ENCODE measurements around the gene FAAP20.

The FAAP20 gene

DNA sequence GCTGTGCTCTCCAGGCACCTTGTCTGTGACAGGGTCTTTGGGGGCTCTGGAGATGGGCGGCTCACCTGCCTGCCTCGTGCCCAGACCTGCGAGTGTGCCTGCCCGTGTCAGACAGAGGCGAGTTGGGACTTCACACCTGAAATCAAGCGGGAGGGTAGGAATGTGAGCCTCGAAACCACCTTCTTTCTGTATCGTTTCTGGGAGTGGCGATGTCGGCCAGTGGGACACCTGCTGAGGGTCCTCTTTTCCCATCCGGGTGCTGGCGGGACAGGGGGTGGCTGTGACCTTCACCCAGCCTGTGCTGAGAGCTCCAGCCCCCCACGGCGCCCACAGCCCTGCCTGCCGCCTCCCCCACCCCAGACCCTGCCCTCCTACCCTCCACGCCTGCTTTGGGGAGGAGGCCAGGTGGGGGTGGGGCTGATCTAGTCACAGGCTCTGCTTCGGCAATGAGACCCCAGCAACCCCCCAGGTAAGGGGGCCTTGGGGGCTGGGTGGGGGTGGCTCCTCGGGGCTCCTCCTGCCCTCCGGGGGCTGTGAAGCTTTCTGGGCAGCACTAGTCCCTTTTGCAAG is 15.6 kb upstream of the FAAP20 start:
- H3K4me1 Mint-ChIP-seq = peaks cover 52% of the 10 kb centered on the region
- no peaks in the 10 kb centered on the region for H3K9me3 Mint-ChIP-seq
- no peak overlapping the region for H3K4me3 Mint-ChIP-seq
- no peaks in the 10 kb centered on the region for H3K27me3 Mint-ChIP-seq (ENCODE audit: low read depth)
- TF ChIP-seq, protein P1, sequence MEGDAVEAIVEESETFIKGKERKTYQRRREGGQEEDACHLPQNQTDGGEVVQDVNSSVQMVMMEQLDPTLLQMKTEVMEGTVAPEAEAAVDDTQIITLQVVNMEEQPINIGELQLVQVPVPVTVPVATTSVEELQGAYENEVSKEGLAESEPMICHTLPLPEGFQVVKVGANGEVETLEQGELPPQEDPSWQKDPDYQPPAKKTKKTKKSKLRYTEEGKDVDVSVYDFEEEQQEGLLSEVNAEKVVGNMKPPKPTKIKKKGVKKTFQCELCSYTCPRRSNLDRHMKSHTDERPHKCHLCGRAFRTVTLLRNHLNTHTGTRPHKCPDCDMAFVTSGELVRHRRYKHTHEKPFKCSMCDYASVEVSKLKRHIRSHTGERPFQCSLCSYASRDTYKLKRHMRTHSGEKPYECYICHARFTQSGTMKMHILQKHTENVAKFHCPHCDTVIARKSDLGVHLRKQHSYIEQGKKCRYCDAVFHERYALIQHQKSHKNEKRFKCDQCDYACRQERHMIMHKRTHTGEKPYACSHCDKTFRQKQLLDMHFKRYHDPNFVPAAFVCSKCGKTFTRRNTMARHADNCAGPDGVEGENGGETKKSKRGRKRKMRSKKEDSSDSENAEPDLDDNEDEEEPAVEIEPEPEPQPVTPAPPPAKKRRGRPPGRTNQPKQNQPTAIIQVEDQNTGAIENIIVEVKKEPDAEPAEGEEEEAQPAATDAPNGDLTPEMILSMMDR (IDR thresholded peaks at IDR 0.05; ENCODE audit: unreplicated experiment in 3 of 3) = no peak
- peak overlapping the region; percentile 80 to 88 (median 84) for H3K27ac Mint-ChIP-seq
- no peaks in the 10 kb centered on the region for H3K36me3 Mint-ChIP-seq (ENCODE audit: low read depth)

DNA sequence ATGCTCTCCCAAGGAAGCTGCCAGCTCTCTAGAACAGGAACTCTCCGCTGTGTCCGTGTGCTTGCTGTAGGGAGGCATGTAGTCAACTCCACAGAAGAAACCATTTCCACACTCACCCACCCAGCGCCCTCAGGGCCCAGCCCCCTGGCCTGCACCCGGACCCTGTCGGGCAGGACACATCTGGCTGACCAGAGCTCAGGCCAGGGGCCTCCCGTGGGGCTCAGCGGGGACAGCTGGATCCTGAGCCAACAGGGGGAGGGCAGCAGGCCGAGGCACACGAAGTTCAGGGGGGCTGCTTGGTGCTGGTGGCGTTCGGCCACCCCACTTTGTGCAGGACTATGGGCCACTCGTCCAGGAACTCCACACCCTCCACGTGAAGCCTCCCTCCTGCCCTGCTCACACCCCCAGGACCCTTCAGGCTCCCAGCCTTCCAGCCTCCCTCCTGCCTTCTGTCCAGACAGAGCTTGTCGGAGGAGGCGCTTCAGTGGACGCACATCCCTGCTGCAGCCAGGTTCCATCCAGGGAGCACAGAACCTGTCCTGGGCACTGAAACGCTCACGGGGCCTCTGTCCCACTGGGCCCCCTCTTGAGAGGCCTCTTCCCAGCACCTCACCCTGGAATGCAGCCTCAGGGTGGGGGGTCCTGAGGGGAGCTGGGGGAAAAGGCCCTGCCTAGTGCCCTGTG is 15.0 kb upstream of the FAAP20 start:
- Mint-ChIP-seq H3K36me3 (ENCODE audit: low read depth) (no peaks in the 10 kb centered on the region), H3K4me3 (peak overlapping the region; percentile 40 to 48 (median 46)), H3K4me1 (peaks cover 52% of the 10 kb centered on the region), H3K27me3 (ENCODE audit: low read depth) (no peaks in the 10 kb centered on the region), H3K27ac (peak overlapping the region; percentile 80 to 89 (median 84)), H3K9me3 (no peaks in the 10 kb centered on the region)
- TF ChIP-seq, protein P1 (IDR thresholded peaks at IDR 0.05; ENCODE audit: unreplicated experiment in 3 of 3) = no peak

DNA sequence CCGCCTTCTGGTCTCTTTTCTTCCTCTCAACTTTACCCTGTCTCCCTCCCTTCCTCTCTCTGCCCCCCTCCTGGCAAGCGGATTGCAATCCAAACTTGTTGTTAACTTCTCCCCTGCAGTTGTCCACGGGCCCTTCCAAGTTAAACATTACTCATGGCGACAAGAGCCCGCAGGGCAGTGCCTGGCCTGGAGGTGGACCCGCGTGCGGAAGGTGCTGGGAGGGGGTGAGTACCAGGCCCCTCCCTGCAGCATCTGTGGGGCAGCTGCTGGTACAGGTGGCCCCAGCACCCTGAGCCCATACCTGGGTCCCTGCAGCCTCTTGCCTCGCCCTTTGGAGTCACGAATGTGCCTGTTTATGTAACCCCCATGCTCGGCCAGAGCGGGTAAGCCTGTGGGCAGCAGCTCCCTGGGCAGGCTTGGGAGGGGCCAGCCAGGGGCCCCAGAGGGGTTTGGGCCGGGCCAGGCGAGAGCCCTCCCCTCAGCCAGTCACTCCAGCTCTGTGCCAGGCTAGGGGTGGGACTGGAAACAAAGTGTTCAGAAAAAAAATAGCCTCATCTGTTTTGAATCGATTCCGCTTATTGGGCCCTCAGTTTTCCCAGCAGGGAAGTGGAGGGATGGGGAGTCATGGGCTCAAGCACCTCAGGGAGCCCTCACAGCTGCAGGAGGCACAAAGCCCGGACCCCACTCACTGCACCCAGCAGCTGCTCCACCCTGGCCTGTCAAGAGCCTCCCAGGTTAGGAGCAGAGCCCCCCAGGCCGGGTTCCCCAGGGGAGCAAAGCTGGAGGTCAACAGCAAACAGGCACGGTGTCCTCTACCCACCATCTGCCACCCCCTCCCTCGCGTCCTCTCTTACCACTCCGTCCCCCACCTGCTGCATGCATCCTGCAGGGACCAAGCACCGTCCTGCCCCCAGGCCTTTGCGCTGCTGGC is 14.0 kb upstream of the FAAP20 start:
- TF ChIP-seq, protein P1 (IDR thresholded peaks at IDR 0.05; ENCODE audit: unreplicated experiment in 3 of 3) = peak in 2 of 3 experiments; percentile 20 to 25
- peak overlapping the region; percentile 40 to 74 (median 48) for H3K4me3 Mint-ChIP-seq
- peak overlapping the region; percentile 80 to 98 (median 84) for H3K27ac Mint-ChIP-seq
- no peaks in the 10 kb centered on the region for H3K9me3 Mint-ChIP-seq
- H3K4me1 Mint-ChIP-seq = peaks cover 50% of the 10 kb centered on the region
- H3K36me3 Mint-ChIP-seq (ENCODE audit: low read depth) = no peaks in the 10 kb centered on the region
- H3K27me3 Mint-ChIP-seq (ENCODE audit: low read depth) = no peaks in the 10 kb centered on the region

DNA sequence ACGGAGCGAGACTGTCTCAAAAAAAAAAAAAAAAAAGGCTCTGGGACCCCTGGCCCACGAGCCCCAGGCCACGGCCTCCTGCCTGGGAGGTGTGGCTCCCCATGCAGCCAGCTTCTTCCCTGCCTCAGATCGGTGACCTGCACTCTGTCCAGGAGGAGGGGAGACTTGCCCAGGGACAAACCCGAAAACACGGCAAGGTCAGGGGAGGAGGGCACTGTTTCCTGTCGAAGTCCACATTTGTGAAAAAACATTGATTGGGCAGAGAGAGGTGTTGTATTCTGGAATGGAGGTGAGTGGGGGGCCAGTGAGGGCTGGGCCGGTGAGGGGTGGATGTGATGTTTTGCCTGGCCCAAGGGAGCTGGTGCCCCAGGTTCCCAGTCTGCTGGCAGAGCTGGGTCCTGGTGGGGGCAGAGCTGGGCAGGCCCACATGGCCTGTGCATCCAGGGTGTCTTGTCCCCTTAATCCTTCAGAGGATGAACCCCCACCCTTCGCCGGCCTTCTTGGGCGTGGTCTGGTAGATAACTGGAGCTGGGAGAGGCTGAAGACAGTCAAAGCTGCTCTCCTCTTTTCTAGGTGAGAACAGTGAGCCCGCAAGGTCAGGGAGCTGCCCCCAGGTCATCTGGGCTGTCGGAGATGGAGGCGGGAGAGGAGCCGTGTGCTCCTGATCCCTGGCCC is 12.4 kb upstream of the FAAP20 start:
- no peaks in the 10 kb centered on the region for H3K9me3 Mint-ChIP-seq
- H3K4me1 Mint-ChIP-seq = peaks cover 37% of the 10 kb centered on the region
- H3K36me3 Mint-ChIP-seq (ENCODE audit: low read depth) = no peaks in the 10 kb centered on the region
- H3K4me3 Mint-ChIP-seq = peak overlapping the region; percentile 58 to 64 (median 58)
- peak overlapping the region; percentile 80 to 92 (median 84) for H3K27ac Mint-ChIP-seq
- TF ChIP-seq, protein P1 (IDR thresholded peaks at IDR 0.05; ENCODE audit: unreplicated experiment in 3 of 3) = no peak
- H3K27me3 Mint-ChIP-seq (ENCODE audit: low read depth) = no peaks in the 10 kb centered on the region

DNA sequence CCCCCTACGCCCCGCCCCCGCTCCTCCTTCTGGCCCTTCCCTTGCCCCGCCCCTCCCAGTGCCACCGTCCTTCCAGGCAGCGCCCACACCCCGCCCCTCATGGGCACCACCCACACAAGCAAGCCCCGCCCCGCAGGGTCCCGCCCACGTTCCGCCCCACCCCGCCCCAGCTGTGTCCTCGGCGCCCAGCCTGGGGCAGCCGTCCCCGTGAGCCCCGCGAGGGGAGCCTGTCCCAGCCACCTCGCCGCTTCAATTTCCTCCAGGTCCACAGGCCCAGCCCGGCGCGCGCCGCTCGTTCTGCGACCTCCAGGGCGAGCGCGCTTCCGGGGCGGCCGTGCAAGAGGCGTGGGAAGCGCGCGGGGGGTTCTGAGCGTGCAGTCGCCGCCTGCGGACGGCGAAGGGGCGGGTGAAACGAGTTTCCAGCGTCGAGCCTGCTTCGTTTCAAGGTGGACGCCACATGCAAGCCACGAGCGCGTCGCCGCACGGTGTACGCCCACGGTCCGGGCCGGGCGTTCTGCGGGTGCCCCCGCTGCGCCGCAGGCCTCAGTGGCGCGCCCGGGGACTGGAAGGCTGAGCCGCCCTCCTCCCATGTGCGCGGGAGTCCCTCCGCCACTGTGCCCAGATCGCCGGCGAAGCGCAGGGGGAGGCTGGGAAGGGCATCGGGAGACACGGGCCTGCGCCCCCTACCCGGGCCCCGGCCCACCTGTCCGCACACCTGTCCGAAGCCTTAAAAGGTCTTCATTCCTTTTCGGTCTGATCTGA is 10.8 kb upstream of the FAAP20 start:
- H3K9me3 Mint-ChIP-seq = no peaks in the 10 kb centered on the region
- no peaks in the 10 kb centered on the region for H3K27me3 Mint-ChIP-seq (ENCODE audit: low read depth)
- peak overlapping the region in 1 of 3 experiments; percentile 80 for H3K27ac Mint-ChIP-seq
- TF ChIP-seq, protein P1 (IDR thresholded peaks at IDR 0.05; ENCODE audit: unreplicated experiment in 3 of 3) = no peak
- no peaks in the 10 kb centered on the region for H3K36me3 Mint-ChIP-seq (ENCODE audit: low read depth)
- H3K4me3 Mint-ChIP-seq = peak overlapping the region; percentile 50 to 64 (median 58)
- peaks cover 37% of the 10 kb centered on the region for H3K4me1 Mint-ChIP-seq

Measured in nephron (organoid).